HG03439 (cell line): Measurements from ENCODE around the gene METTL8.

Experiments used
- ATAC-seq: cut with Tn5 transposase; IDR thresholded peaks from one replicate; pipeline ENCODE4 v1.9.1; 2021; ENCODE audit warnings: mild to moderate bottlenecking, moderate library complexity; ENCODE audit not compliant: unreplicated experiment

METTL8 gene

GRCh38 chr2:171346723-171347557 lies 86.8 kb downstream of the METTL8 start:
- ATAC-seq, result no peak

- no peak for ATAC-seq
Observed at GRCh38 chr2:171345971-171346722, 87.6 kb downstream of the METTL8 start.

GRCh38 chr2:171344182-171344581 lies 89.6 kb downstream of the METTL8 start:
- no peak for ATAC-seq

- ATAC-seq, result no peak
Observed at GRCh38 chr2:171342067-171342413, 91.8 kb downstream of the METTL8 start.

GRCh38 chr2:171341394-171342066 lies 92.3 kb downstream of the METTL8 start:
- no peak for ATAC-seq

- no peak for ATAC-seq
Observed at GRCh38 chr2:171334946-171335345, 98.8 kb downstream of the METTL8 start.

- ATAC-seq, result no peak
Observed at GRCh38 chr2:171334171-171334570, 99.6 kb downstream of the METTL8 start.

- no peak for ATAC-seq
Observed at GRCh38 chr2:171330155-171330956, 103.4 kb downstream of the METTL8 start.

GRCh38 chr2:171327043-171327496 lies 106.7 kb downstream of the METTL8 start:
- no peak for ATAC-seq

- ATAC-seq, result no peak
Observed at GRCh38 chr2:171325886-171326585, 107.8 kb downstream of the METTL8 start.

- ATAC-seq, result peak; percentile 28
Observed at GRCh38 chr2:171323971-171324528, 109.7 kb downstream of the METTL8 start.

GRCh38 chr2:171322928-171323327 lies 110.9 kb downstream of the METTL8 start:
- no peak for ATAC-seq

- ATAC-seq, result no peak
Observed at GRCh38 chr2:171320731-171321130, 113.1 kb downstream of the METTL8 start.

- ATAC-seq, result peak; percentile 40
Observed at GRCh38 chr2:171320208-171320621, 113.6 kb downstream of the METTL8 start.

GRCh38 chr2:171319164-171319810 lies 114.5 kb downstream of the METTL8 start:
- peak; percentile 49 for ATAC-seq

- no peak for ATAC-seq
Observed at GRCh38 chr2:171318463-171318934, 115.3 kb downstream of the METTL8 start.

- ATAC-seq, result peak; percentile 33
Observed at GRCh38 chr2:171317492-171318125, 116.2 kb downstream of the METTL8 start.

- ATAC-seq, result no peak
Observed at GRCh38 chr2:171316755-171317337, 116.9 kb downstream of the METTL8 start.
